Uterus (tissue), 2 donors: ENCODE results near the gene SH3RF3.

Experiments used
- POLR2A ChIP-seq, 2 donors: fragments of 450-650 bp; IDR thresholded peaks; one replicate each; pipeline ENCODE4 v1.6.1; 2016; ENCODE audit warnings: antibody characterized with exemption in 2 of 2, mild to moderate bottlenecking in 1 of 2, moderate library complexity in 1 of 2
- TF ChIP-seq, protein P1 (sequence below), 4 experiments: fragments of 200-600 bp in 2 of 4; fragments of 450-650 bp in 2 of 4; sonication (generic) in 2 of 4; IDR thresholded peaks; one replicate each; pipeline ENCODE4 v1.5.1; 2016 to 2019; ENCODE audit warnings: antibody characterized with exemption in 4 of 4, mild to moderate bottlenecking in 2 of 4, moderate library complexity in 1 of 4

GRCh38 chr2:109218792-109219126, 89.8 kb downstream of the SH3RF3 start:
- TF ChIP-seq, protein P1, sequence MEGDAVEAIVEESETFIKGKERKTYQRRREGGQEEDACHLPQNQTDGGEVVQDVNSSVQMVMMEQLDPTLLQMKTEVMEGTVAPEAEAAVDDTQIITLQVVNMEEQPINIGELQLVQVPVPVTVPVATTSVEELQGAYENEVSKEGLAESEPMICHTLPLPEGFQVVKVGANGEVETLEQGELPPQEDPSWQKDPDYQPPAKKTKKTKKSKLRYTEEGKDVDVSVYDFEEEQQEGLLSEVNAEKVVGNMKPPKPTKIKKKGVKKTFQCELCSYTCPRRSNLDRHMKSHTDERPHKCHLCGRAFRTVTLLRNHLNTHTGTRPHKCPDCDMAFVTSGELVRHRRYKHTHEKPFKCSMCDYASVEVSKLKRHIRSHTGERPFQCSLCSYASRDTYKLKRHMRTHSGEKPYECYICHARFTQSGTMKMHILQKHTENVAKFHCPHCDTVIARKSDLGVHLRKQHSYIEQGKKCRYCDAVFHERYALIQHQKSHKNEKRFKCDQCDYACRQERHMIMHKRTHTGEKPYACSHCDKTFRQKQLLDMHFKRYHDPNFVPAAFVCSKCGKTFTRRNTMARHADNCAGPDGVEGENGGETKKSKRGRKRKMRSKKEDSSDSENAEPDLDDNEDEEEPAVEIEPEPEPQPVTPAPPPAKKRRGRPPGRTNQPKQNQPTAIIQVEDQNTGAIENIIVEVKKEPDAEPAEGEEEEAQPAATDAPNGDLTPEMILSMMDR (IDR thresholded peaks at IDR 0.05): no peak
- no peak for TF ChIP-seq POLR2A (IDR thresholded peaks at IDR 0.05)
